Ovary (tissue), 3 donors: ENCODE measurements around the gene PTPRN2.

Experiments
- CTCF ChIP-seq, 3 donors: fragments of 450-650 bp in 2 of 3; fragments of 200-600 bp in 1 of 3; IDR thresholded peaks; one replicate each; pipeline versions ENCODE4 v1.5.1 to v1.8.0; 2016 to 2022; ENCODE audit warnings: antibody characterized with exemption in 3 of 3, mild to moderate bottlenecking in 1 of 3
- EP300 ChIP-seq: sonication (generic); formaldehyde crosslinking; IDR thresholded peaks from one replicate; pipeline ENCODE4 v1.6.1; 2017; ENCODE audit warnings: antibody characterized with exemption
- POLR2A ChIP-seq: fragments of 450-650 bp; IDR thresholded peaks from one replicate; pipeline ENCODE4 v1.6.1; 2017; ENCODE audit warnings: antibody characterized with exemption, mild to moderate bottlenecking, moderate library complexity
- donor health status: DM: no; HTN: no; CAD: no.

DNA sequence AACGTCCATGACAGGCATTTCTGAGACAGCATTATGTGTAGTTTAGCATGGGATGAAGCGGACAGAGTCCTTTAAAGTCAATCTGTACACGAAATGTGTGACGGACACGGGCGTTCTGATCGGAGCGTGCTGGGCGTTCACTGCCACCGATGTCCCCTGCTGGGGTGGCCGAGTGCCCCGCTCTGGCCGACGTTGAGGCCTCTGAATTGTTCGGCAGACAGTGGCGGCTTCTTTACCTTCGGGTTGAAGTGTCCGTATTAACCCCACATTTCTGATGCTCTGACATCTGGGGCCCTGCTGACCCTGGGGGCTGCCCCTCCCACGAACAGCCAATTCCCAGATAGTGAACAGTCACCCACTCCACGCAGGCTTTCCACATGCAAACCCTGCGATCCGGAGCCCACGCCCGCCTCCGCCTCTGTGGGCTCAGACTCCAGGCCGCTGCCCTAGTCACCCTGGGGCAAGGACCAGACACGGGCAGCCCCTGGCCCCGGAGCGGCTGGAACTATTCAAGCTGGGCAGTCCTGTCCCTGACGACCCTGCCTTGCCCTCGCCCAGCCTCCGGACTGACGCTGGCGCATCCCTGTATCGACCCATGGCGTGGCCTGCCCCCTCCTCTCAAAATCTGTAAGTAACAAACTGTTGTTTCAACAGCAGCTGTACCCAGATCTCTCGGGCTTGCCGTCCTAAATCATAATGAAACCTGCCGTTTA lies 445.7 kb downstream of the PTPRN2 start:
- no peak for TF ChIP-seq CTCF (IDR thresholded peaks at IDR 0.05)
- TF ChIP-seq EP300 = no peak
- TF ChIP-seq POLR2A = no peak
